GM12878 (cell line): ENCODE measurements around the gene HASPIN. TPM values are rescaled to one million over a fixed set of nuclear protein-coding genes. Genes with fewer than 3 reads are reported as not detected.

ENCODE experiments used
- ATAC-seq: fragments of 200-7000 bp; cut with Tn5 transposase; 3 replicates; pipeline ENCODE4 v1.9.1; 2020; ENCODE audit warnings: mild to moderate bottlenecking, moderate library complexity
- BruUV-seq: library from RNA; stranded (reverse); fragments of 400-500 nt; replicated peaks from 2 replicates; lab custom pipeline; 2021; lab: Mats Ljungman, UMichigan
- CTCF ChIA-PET: fragments of 300-600 bp; sonication (Branson Sonifier 250); formaldehyde crosslinking; extraction: SDS; loops from one replicate; lab custom pipeline; 2021; ENCODE audit warnings: inconsistent platforms; lab: Yijun Ruan, JAX
- POLR2A ChIA-PET: fragments of 350-600 bp; formaldehyde crosslinking; extraction: SDS; loops from one replicate; lab custom pipeline; 2021; ENCODE audit warnings: inconsistent platforms; lab: Charles Lee
- RAD21 ChIA-PET: fragments of 300-600 bp; sonication (Branson Sonifier 250); formaldehyde crosslinking; loops from one replicate; lab custom pipeline; 2023; ENCODE audit warnings: antibody characterized with exemption; ENCODE audit not compliant: unreplicated experiment; lab: Charles Lee
- SMC1A ChIA-PET: fragments of 300-600 bp; sonication (Branson Sonifier 250); formaldehyde crosslinking; loops from one replicate; lab custom pipeline; 2023; ENCODE audit not compliant: unreplicated experiment, uncharacterized antibody; lab: Charles Lee
- DNase-seq: peaks from one replicate; pipeline ENCODE4 v3.0.0-alpha.2; 2011; ENCODE audit warnings: low read depth, low spot score
- FAIRE-seq: peaks from 3 replicates; lab custom pipeline; 2011; peaks lifted over from hg19 to GRCh38; lab: Jason Lieb, UNC
- H2AFZ ChIP-seq: 2 replicates; pipeline ENCODE4 v1.6.0; 2011; ENCODE audit warnings: low read depth, low read length, control low read depth; ENCODE audit not compliant: control insufficient read depth
- H3K27ac ChIP-seq: 2 replicates; pipeline ENCODE4 v1.5.1; 2011; ENCODE audit warnings: control low read depth; ENCODE audit not compliant: control insufficient read depth, insufficient read depth
- H3K27me3 ChIP-seq, 2 experiments: replicated peaks in 1 of 2; 2 replicates each; pipeline versions ENCODE4 v1.6.0 to v1.6.1; 2011; ENCODE audit warnings: low read length in 1 of 2; ENCODE audit not compliant: control insufficient read depth in 2 of 2, insufficient read depth in 2 of 2
- H3K36me3 ChIP-seq, 2 experiments: 2 replicates each; pipeline ENCODE4 v1.5.1; 2011; ENCODE audit warnings: low read length in 1 of 2; ENCODE audit not compliant: control insufficient read depth in 2 of 2, insufficient read depth in 2 of 2
- H3K4me1 ChIP-seq: 2 replicates; pipeline ENCODE4 v1.6.1; 2011; ENCODE audit warnings: mild to moderate bottlenecking, low read length, moderate library complexity, mixed read lengths; ENCODE audit not compliant: control insufficient read depth, insufficient read depth
- H3K4me2 ChIP-seq: 2 replicates; pipeline ENCODE4 v1.6.0; 2011; ENCODE audit warnings: control low read depth; ENCODE audit not compliant: control insufficient read depth, insufficient read depth
- H3K4me3 ChIP-seq: fragments of 200-600 bp; sonication (generic); 2 replicates; pipeline ENCODE4 v1.5.1; 2016
- H3K79me2 ChIP-seq: 2 replicates; pipeline ENCODE4 v1.6.0; 2011; ENCODE audit warnings: low read length; ENCODE audit not compliant: control insufficient read depth, insufficient read depth
- H3K9ac ChIP-seq: 2 replicates; pipeline ENCODE4 v1.8.0; 2011; ENCODE audit warnings: low read length, control low read depth, mixed read lengths; ENCODE audit not compliant: control insufficient read depth, insufficient read depth
- H3K9me3 ChIP-seq: replicated peaks from 3 replicates; pipeline ENCODE4 v1.5.1; 2011; ENCODE audit warnings: mild to moderate bottlenecking, low read length; ENCODE audit not compliant: control insufficient read depth, insufficient read depth
- H4K20me1 ChIP-seq: 2 replicates; pipeline ENCODE4 v1.6.0; 2011; ENCODE audit not compliant: control insufficient read depth, insufficient read depth
- BCL3 ChIP-seq: IDR thresholded peaks from 2 replicates; pipeline ENCODE4 v1.6.1; 2011; ENCODE audit warnings: borderline replicate concordance, low read depth, mild to moderate bottlenecking, moderate library complexity, low read length; ENCODE audit not compliant: insufficient read depth, poor library complexity, severe bottlenecking
- CBX3 ChIP-seq: fragments of 200-600 bp; sonication (generic); IDR thresholded peaks from 2 replicates; pipeline ENCODE4 v1.6.1; 2016; ENCODE audit warnings: low read depth, borderline replicate concordance
- CREM ChIP-seq: IDR thresholded peaks from 2 replicates; pipeline ENCODE4 v1.6.1; 2014; ENCODE audit warnings: antibody characterized with exemption, low read depth
- ESRRA ChIP-seq: IDR thresholded peaks from 2 replicates; pipeline ENCODE4 v1.6.1; 2012; ENCODE audit warnings: mild to moderate bottlenecking, low read length, improper control_type of control experiment
- KAT2A ChIP-seq: conservative IDR thresholded peaks from 2 replicates; pipeline ENCODE4 v1.6.1; 2011; ENCODE audit warnings: low read depth, low read length; ENCODE audit not compliant: control insufficient read depth
- LARP7 ChIP-seq: fragments of 450-650 bp; IDR thresholded peaks from 2 replicates; pipeline ENCODE4 v1.6.1; 2017; ENCODE audit warnings: mild to moderate bottlenecking
- MYC ChIP-seq: IDR thresholded peaks from 2 replicates; pipeline ENCODE4 v1.6.1; 2011; ENCODE audit warnings: mild to moderate bottlenecking, low read length, moderate library complexity, inconsistent platforms; ENCODE audit not compliant: insufficient read depth, insufficient replicate concordance, insufficient read length, severe bottlenecking
- NR2C2 ChIP-seq: IDR thresholded peaks from 2 replicates; pipeline ENCODE4 v1.6.1; 2011; ENCODE audit warnings: borderline replicate concordance, low read depth; ENCODE audit not compliant: control insufficient read depth, insufficient read length
- YY1 ChIP-seq: IDR thresholded peaks from 2 replicates; pipeline ENCODE4 v1.6.1; 2011; ENCODE audit warnings: low read depth, mild to moderate bottlenecking, low read length
- ZNF24 ChIP-seq: fragments of 450-650 bp; IDR thresholded peaks from 2 replicates; pipeline ENCODE4 v1.6.1; 2017; ENCODE audit warnings: antibody characterized with exemption, mild to moderate bottlenecking
- WGBS: methylation state at CpG from one replicate; pipeline ENCODE4 v1.1.6; 2016; ENCODE audit warnings: low lambda C conversion rate; ENCODE audit not compliant: insufficient replicate concordance, insufficient coverage; ENCODE audit errors: missing lambda C conversion rate; 5-methylcytosine and 5-hydroxymethylcytosine counted together
- in situ Hi-C: fragments of 300-500 bp; cut with MboI; formaldehyde crosslinking; loops from 9 replicates; pipeline ENCODE4 v1.14.3; 2018; ENCODE audit warnings: mixed read lengths
- intact Hi-C: fragments of 100-400 bp; cut with micrococcal nuclease; formaldehyde crosslinking; loops from one replicate; pipeline ENCODE4 v1.14.2; 2022; ENCODE audit not compliant: unreplicated experiment
- polyA plus RNA-seq, 11 experiments: library from polyadenylated mRNA; depleted of rRNA in 4 of 11; unstranded in 6 of 11; stranded (reverse) in 5 of 11; fragments of >200 nt; fragmentation: Nextera tagmentation in 4 of 11; fragmentation: Illumina TruSeq in 1 of 11; extraction: Ambion mirVana in 4 of 11; extraction: Trizol in 1 of 11; gene quantifications; 1 replicate in 1 of 11; 2 replicates in 10 of 11; pipeline versions ENCODE4 v1.2.1 to v1.2.3, GENCODE V29; 2011 to 2016; ENCODE audit warnings: inconsistent platforms in 2 of 11, missing spikeins in 2 of 11, low read depth in 1 of 11
- total RNA-seq, 4 experiments: library from RNA; depleted of rRNA in 3 of 4; stranded (reverse); fragments of >200 nt in 3 of 4; fragmentation: Illumina TruSeq in 1 of 4; extraction: Trizol in 1 of 4; gene quantifications; 2 replicates each; pipeline versions ENCODE4 v1.2.1 to v1.2.3, GENCODE V29; 2013 to 2021
- TF ChIP-seq, protein P1 (sequence below): fragments of 450-650 bp; IDR thresholded peaks from 2 replicates; pipeline ENCODE4 v1.6.1; 2014; ENCODE audit warnings: mild to moderate bottlenecking

HASPIN gene
- total and polyA plus RNA-seq, 10 of the 15 experiments (the other 5 are each of a cell fraction or from before 2014, with no cell fraction given): 0.80 to 18.0 (median 10.1) TPM

DNA sequence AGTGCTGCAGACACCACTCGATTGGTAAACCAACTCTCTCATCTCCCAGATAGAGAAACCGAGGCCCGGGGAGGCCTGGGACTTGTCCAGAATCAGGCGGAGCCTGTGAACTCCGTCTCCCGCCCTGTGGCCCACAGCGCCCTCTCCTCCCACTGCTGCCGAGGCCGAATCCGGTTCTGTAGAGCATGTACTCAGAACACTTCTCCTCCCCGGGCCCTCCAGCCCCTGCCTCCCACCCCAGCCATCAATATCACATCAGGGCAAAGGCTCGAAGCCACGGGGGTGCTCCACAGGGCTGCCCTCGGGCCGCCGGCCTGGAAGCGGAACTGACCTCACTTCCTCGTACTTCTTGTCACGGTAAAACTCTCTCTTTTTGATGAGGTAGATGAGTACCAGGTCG lies 42.1 kb upstream of the HASPIN start:
- ChIA-PET RAD21 (interaction anchor here (1.6 to 2.7 kb wide), 2 partner anchors 51 to 56 kb away, joined by 12 to 24 read pairs; no protein-coding TSS in a partner anchor), POLR2A (interaction anchor here (0.5 kb wide), 1 partner anchor 129 kb away, joined by 6 read pairs; no protein-coding TSS in a partner anchor), SMC1A (interaction anchor here (2.7 kb wide), 1 partner anchor 56 kb away, joined by 17 read pairs; no protein-coding TSS in a partner anchor), CTCF (interaction anchor here (1.9 to 5.1 kb wide), 3 partner anchors 12 to 145 kb away, joined by 10 to 105 read pairs (median 26); no protein-coding TSS in a partner anchor)
- no peak for FAIRE-seq
- WGBS: 88% methylated on average over 20 of the region's 20 CpGs
- ATAC-seq: no peak
- intact Hi-C loops: no loop called here
- no peaks in the 10 kb centered on the region for H3K27me3 ChIP-seq
- no peak overlapping the region for H3K4me3 ChIP-seq
- peaks cover 6% of the 10 kb centered on the region; the same call in 1 of the 2 replicates for H3K4me1 ChIP-seq
- H3K27ac ChIP-seq: no peak overlapping the region
- H3K9ac ChIP-seq: no peak overlapping the region
- H3K9me3 ChIP-seq: no peaks in the 10 kb centered on the region
- no peak for DNase-seq
- TF ChIP-seq, protein P1, sequence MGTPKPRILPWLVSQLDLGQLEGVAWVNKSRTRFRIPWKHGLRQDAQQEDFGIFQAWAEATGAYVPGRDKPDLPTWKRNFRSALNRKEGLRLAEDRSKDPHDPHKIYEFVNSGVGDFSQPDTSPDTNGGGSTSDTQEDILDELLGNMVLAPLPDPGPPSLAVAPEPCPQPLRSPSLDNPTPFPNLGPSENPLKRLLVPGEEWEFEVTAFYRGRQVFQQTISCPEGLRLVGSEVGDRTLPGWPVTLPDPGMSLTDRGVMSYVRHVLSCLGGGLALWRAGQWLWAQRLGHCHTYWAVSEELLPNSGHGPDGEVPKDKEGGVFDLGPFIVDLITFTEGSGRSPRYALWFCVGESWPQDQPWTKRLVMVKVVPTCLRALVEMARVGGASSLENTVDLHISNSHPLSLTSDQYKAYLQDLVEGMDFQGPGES: no peak
- no peak for TF ChIP-seq CBX3
- TF ChIP-seq KAT2A: no peak
- no peak for TF ChIP-seq MYC
- TF ChIP-seq CREM: no peak
- no peak for TF ChIP-seq NR2C2
- TF ChIP-seq ZNF24: no peak
- TF ChIP-seq YY1: no peak
- TF ChIP-seq ESRRA: no peak
- no peak for TF ChIP-seq BCL3
- TF ChIP-seq LARP7: no peak
- no peak overlapping the region for H2AFZ ChIP-seq
- no peak overlapping the region for H3K4me2 ChIP-seq
- no TSS peak for BruUV-seq
- in situ Hi-C loops: loop anchor here (5.0 kb wide), 1 partner anchor 141 kb away; no protein-coding TSS in a partner anchor
- no peaks in the 10 kb centered on the region for H3K79me2 ChIP-seq
- H4K20me1 ChIP-seq: no peaks in the 10 kb centered on the region
- H3K36me3 ChIP-seq: peaks cover 0 to 4% of the 10 kb centered on the region in 2 experiments; a peak in 2 of 4 replicates
